D721Med (cell line): ENCODE data around the gene IQSEC1.

Experiments
- DNase-seq: peaks from one replicate; pipeline ENCODE4 v3.0.0; 2011; ENCODE audit warnings: low spot score; ENCODE audit not compliant: insufficient read length
- FAIRE-seq: peaks from 2 replicates; lab custom pipeline; 2011; peaks lifted over from hg19 to GRCh38; lab: Jason Lieb, UNC
- TF ChIP-seq, protein P1 (sequence below): IDR thresholded peaks from 2 replicates; pipeline ENCODE4 v1.5.1; 2012; ENCODE audit warnings: mild to moderate bottlenecking, control low read depth; ENCODE audit not compliant: insufficient read depth; ENCODE audit errors: missing control alignments

IQSEC1 gene

DNA sequence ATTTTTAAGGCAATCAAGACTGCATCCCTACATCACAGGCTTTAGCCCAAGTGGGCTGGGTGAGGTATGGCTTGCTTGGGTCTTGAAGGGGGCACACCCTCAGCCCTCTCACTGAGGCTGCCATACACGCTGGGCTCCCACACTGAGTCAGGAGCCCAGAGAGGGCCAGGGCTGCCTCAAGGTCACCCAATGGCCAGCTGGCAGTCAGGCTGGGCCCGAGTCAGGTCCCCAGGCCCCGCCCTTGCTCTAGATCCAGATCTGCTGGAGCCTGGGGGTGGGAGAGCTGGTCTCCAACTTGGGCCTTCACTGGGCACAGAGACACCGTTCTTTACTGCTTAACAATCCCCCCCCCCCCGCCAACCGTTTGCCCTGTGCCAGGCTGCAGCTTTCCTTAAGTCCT lies 88.1 kb downstream of the IQSEC1 start:
- FAIRE-seq (no peak), DNase-seq (no peak)
- TF ChIP-seq, protein P1, sequence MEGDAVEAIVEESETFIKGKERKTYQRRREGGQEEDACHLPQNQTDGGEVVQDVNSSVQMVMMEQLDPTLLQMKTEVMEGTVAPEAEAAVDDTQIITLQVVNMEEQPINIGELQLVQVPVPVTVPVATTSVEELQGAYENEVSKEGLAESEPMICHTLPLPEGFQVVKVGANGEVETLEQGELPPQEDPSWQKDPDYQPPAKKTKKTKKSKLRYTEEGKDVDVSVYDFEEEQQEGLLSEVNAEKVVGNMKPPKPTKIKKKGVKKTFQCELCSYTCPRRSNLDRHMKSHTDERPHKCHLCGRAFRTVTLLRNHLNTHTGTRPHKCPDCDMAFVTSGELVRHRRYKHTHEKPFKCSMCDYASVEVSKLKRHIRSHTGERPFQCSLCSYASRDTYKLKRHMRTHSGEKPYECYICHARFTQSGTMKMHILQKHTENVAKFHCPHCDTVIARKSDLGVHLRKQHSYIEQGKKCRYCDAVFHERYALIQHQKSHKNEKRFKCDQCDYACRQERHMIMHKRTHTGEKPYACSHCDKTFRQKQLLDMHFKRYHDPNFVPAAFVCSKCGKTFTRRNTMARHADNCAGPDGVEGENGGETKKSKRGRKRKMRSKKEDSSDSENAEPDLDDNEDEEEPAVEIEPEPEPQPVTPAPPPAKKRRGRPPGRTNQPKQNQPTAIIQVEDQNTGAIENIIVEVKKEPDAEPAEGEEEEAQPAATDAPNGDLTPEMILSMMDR: no peak

DNA sequence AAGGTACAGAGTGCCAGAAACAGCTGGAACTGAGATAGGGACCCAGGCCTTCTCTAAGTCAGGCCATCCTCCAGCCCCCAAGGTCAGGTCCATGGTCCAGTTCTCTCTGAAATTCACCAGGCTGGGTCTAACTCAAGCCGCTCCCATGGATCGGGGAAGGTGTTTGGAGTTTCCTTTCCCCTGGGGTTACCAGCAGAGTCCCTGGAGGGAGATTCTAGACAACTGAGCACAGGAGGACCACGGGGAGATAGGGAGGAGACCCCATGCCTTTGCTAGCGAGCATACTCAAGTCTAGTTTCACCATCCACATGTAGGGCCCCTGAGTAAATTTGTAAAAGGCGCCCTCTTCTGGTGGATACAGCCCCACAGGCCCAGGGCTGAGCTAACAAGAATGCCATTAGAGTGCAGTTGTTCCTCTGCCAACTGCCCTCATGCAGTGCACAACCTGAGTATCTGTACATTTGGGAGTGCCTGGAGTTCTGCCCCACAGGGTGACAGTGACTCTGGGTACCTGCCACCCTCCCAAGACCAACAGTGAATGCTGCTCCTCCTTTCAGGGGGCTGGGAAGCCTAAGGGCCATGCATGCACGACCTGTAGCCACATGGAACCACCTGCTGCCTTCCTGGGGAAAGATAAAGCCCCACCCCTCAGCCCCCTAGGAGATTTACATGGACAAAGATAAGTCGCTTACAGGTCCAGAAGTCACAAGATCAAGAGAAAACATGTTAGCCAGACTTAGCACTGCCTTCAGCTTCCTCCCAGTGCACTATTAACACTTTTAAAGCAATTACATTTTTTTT lies 89.0 kb downstream of the IQSEC1 start:
- TF ChIP-seq, protein P1: peak; percentile 78

DNA sequence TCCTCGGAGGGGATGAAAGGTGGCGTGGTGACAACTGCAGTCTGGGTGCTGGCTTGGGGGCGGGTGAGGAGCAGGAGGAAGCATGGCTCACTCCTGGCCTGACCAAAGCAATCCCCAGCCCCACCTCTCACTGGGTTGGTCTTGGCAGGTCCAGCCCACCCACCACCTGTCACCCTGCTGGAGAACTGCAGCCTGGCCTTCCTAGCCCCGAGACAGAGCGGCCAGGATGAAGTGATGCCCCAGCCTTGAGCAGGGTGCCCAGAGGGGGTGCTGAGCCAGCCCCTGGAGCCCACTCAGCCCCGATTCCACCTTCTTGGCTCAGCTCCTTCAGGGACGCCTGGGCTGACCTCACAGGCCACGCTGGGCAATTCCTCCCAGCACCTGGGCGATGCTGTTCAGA lies 89.9 kb downstream of the IQSEC1 start:
- TF ChIP-seq, protein P1: no peak
- DNase-seq (no peak), FAIRE-seq (no peak)

More for the DNA sequence above, 89.0 kb downstream of the IQSEC1 start:
- FAIRE-seq: no peak
- DNase-seq: peak; percentile 62

DNA sequence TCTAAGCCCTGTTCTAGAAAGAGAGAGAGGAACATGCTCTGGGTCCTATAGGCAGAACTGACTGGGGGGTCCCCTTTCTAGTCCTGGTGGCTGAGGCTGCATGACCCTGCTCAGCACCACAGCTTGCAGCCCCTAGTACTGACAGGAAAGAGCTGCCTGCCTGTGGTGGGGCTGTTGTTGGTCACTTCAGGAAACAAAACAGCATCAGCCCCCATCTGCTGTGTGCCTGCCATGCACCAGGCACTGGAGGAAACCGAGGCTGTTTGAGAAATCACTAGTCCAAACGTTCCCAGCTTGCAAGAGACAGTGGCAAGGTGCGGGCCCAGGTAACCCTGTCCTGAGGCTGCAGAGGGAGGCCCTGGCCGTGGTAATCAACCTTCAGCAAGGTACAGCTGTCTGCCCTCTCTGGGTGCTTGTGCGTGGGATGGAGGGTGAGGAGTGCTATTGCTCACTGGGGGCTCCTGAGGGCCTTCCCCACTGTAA lies 90.6 kb downstream of the IQSEC1 start:
- TF ChIP-seq, protein P1: no peak
- FAIRE-seq (no peak), DNase-seq (no peak)

DNA sequence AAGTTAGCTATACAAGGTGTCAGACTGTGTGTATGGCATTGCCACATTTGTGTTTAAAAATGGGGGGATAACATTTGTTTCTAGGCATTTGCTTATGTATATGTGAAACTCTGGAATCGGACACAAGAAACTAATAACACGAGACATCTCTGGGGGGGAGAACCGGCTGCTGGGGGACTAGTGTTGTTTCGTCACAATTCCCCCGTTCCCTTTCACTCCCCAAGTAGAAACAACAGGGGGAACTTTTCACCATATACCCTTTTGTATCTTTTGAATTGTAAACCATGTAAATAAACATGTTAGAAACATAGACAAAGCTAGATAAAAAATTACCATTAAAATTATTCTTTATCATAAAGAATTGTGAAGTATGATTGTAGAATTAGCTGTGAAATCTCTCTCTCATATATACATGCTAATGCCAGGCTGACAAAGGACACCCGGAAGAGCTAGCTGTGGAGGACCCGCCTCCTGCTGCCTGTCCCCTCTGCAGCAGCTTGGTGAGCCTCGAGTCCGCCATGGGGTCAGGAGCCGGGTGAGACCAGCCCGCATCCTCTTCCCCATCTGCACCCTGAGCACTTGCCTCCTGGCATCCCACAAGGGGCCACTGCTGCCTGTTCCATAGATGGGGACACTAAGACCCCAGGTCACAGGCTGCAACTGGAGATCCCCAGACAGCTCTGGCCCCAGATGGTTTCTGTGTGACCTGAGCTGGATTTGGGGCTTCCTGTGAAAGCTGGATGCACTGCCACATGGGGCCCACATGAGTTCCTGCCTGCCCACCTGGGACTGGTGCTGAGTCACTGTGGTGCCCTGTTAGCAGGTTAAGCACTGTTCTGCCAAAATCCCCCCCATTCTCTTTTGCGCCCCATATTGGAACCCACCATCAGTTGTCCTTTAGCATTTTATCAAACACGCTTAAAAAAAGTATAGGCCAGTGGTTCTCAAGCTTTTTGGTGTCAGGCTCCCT lies 91.6 kb downstream of the IQSEC1 start:
- FAIRE-seq (no peak), DNase-seq (no peak)
- TF ChIP-seq, protein P1: no peak

DNA sequence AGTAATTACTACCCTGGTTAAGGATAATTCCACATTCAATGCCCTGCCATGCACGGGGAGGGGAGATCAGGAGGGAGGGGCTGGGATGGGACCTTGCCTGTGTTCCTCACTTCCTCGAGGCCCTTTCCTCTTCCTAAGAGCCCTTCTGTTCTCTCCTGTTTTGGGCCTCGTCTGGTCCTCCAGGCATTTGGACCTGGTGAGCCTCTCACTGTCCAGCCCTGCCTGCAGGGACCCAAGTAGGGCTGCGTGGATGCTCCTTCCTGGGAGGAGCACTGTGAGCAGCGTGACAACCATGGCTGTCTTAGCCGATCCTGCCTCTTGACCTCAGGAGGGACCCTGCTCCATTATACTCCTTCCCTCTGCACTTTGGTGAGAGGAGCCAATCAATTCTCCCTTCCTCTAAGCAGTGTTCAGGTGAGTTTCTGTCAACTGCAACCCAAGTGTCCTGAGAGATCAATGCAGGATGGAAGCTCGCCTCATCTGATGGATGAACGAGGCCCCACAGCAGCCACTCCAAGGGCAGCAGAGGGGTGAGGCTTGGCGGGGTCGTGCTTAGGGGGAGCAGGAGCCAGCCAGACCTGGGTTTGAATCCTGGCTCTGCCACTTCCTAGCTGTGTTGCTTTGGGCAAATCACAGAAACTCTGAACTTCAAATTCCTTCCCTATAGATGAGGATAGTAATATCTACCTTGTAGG lies 92.5 kb downstream of the IQSEC1 start:
- DNase-seq (no peak), FAIRE-seq (no peak)
- TF ChIP-seq, protein P1: no peak
